Prostate gland (tissue), 2 donors: ENCODE results near the gene ZBED1. TPM values are rescaled to one million over a fixed set of nuclear protein-coding genes. Genes with fewer than 3 reads are reported as not detected.

ENCODE experiments used
- DNase-seq: peaks from one replicate; pipeline ENCODE4 v3.0.0-alpha.2; 2019; ENCODE audit warnings: low spot score
- H3K27ac ChIP-seq, 2 donors: fragments of 200-600 bp; sonication (generic); 2 replicates each; pipeline ENCODE4 v1.5.1; 2017 to 2019
- H3K27me3 ChIP-seq: fragments of 200-600 bp; sonication (generic); replicated peaks from 2 replicates; pipeline ENCODE4 v1.5.1; 2019; ENCODE audit not compliant: insufficient read depth
- H3K36me3 ChIP-seq, 2 donors: fragments of 200-600 bp; sonication (generic); 1 replicate in 1 of 2; 2 replicates in 1 of 2; pipeline versions ENCODE4 v1.5.1 to v1.8.1; 2017 to 2019
- H3K4me1 ChIP-seq: fragments of 200-600 bp; sonication (generic); replicated peaks from 2 replicates; pipeline ENCODE4 v1.5.1; 2019
- H3K4me3 ChIP-seq, 2 donors: fragments of 200-600 bp; sonication (generic); 2 replicates each; pipeline ENCODE4 v1.5.1; 2017 to 2019
- H3K9me3 ChIP-seq: fragments of 200-600 bp; sonication (generic); 2 replicates; pipeline ENCODE4 v1.5.1; 2017
- POLR2A ChIP-seq: fragments of 450-650 bp; IDR thresholded peaks from one replicate; pipeline ENCODE4 v1.6.1; 2016; ENCODE audit warnings: antibody characterized with exemption, mild to moderate bottlenecking
- POLR2AphosphoS5 ChIP-seq: sonication (generic); formaldehyde crosslinking; IDR thresholded peaks from one replicate; pipeline ENCODE4 v1.6.1; 2017; ENCODE audit warnings: antibody characterized with exemption
- WGBS: methylation state at CpG from one replicate; pipeline ENCODE4 v1.1.5; 2018; 5-methylcytosine and 5-hydroxymethylcytosine counted together
- intact Hi-C: fragments of 100-400 bp; cut with DNase I; formaldehyde crosslinking; loops from one replicate; pipeline ENCODE4 v1.14.2; 2022
- total RNA-seq, 2 donors: library from RNA; depleted of rRNA; stranded (reverse); fragments of >200 nt; gene quantifications; one replicate each; pipeline ENCODE4 v1.1.0, GENCODE V29; 2016
- TF ChIP-seq, protein P1 (sequence below), 4 experiments: fragments of 200-600 bp in 2 of 4; fragments of 450-650 bp in 2 of 4; sonication (generic) in 2 of 4; IDR thresholded peaks; 1 replicate in 3 of 4; 2 replicates in 1 of 4; pipeline ENCODE4 v1.5.1; 2016 to 2019; ENCODE audit warnings: antibody characterized with exemption in 4 of 4, mild to moderate bottlenecking in 2 of 4, moderate library complexity in 2 of 4

ZBED1 gene
- total RNA-seq, 2 donors from 2014 or later, result 52.6 to 92.1 TPM

DNA sequence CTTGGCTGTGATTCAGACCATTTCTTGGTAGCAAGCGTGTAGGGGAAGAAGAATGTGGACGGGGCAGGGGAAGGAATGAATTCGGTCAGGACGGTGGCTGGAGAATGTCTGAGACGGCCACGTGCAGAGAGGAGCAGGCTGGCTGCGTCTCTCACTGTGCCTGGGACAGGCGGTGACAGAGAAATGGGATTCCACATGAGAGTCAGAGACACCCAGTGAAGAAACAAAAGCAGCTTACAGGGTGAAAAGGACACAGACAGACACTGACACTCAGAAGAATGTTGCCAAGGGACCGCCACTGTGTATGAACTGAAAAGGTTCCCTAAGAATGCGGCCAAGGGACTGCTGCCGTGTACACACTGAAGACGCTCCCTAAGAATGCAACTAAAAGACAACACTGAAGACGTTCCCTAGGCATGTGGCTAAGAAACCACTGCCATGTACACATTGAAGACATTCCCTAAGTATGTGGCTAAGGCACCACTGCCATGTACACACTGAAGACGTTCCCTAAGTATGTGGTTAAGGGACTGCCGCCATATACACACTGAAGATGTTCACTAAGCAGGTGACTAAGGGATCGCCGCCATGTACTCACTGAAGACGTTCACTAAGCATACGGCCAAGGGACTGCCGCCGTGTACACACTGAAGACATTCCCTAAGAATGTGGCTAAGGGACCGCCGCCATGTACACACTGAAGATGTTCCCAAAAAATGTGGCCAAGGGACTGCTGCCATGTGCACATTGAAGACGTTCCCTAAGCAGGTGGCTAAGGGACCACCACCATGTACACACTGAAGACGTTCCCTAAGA lies 49.1 kb downstream of the ZBED1 start:
- intact Hi-C loops, result no loop called here
- no peaks in the 10 kb centered on the region for H3K36me3 ChIP-seq
- no peak overlapping the region for H3K4me3 ChIP-seq
- H3K9me3 ChIP-seq, result no peaks in the 10 kb centered on the region
- no peak overlapping the region for H3K27ac ChIP-seq
- no peaks in the 10 kb centered on the region for H3K27me3 ChIP-seq
- no peaks in the 10 kb centered on the region for H3K4me1 ChIP-seq
- 55% methylated on average over 25 of the region's 25 CpGs for WGBS
- DNase-seq, result no peak
- TF ChIP-seq, protein P1, sequence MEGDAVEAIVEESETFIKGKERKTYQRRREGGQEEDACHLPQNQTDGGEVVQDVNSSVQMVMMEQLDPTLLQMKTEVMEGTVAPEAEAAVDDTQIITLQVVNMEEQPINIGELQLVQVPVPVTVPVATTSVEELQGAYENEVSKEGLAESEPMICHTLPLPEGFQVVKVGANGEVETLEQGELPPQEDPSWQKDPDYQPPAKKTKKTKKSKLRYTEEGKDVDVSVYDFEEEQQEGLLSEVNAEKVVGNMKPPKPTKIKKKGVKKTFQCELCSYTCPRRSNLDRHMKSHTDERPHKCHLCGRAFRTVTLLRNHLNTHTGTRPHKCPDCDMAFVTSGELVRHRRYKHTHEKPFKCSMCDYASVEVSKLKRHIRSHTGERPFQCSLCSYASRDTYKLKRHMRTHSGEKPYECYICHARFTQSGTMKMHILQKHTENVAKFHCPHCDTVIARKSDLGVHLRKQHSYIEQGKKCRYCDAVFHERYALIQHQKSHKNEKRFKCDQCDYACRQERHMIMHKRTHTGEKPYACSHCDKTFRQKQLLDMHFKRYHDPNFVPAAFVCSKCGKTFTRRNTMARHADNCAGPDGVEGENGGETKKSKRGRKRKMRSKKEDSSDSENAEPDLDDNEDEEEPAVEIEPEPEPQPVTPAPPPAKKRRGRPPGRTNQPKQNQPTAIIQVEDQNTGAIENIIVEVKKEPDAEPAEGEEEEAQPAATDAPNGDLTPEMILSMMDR (IDR thresholded peaks at IDR 0.05), result no peak

DNA sequence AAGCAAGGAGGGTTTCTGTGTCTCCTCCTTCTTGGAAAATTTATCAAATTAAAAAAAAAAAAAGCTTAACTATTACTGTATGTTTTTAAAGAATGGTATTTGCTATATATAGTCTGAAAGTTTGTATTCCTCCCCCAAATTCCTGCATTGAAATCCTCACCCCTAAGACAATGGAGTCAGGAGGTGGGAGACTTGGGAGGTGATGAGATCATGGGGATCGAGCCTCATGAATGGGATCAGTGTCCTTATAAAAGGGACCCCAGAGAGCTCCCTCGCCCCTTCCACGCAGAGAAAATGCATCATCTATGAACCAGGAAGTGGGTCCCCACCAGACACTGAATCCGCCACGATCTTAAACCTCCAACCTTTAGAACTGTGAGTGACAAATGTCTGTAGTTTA lies 50.1 kb downstream of the ZBED1 start:
- Histone ChIP-seq H3K4me3 (no peak overlapping the region), H3K36me3 (no peaks in the 10 kb centered on the region), H3K9me3 (no peaks in the 10 kb centered on the region), H3K27me3 (no peaks in the 10 kb centered on the region), H3K27ac (no peak overlapping the region), H3K4me1 (no peaks in the 10 kb centered on the region)
- TF ChIP-seq POLR2AphosphoS5, result no peak
- TF ChIP-seq POLR2A, result no peak
- TF ChIP-seq, protein P1 (IDR thresholded peaks at IDR 0.05), result no peak
- 79% methylated on average over 5 of the region's 5 CpGs for WGBS
- intact Hi-C loops, result no loop called here
- no peak for DNase-seq

DNA sequence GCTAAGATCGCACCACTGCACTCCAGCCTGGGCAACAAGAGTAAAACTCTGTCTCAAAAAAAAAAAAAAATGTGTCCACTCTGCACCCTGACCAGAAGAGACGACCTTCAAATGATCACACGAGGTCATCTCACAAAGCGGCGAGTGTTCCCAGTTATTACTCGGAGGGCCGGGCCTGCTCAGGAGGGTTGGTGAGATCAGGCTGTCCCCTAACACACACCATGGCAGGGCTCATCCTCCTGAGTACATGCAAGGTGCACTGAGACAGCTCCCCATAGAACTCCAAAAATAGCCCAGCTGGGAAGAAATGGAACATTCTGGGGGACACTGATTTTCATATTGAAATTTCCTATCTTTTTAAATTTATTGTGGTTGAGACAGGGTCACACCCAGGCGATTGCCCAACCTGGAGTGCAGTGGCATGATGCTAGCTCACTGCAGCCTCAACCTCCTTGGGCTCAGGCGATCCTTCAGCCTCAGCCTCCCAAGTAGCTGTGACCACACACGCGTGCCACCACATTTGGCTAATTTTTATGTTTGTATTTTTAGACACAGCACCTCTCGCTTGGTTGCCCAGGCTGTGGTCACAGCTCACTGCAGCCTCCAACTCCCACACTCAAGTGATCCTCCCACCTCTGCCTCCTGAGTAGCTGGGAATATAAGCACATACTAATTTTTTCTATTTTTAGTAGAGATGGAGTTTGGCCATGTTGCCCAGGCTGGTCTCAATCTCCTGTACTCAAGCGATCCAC lies 51.5 kb downstream of the ZBED1 start:
- Histone ChIP-seq H3K27me3 (no peaks in the 10 kb centered on the region), H3K27ac (no peak overlapping the region), H3K36me3 (no peaks in the 10 kb centered on the region), H3K4me3 (no peak overlapping the region), H3K9me3 (no peaks in the 10 kb centered on the region), H3K4me1 (no peaks in the 10 kb centered on the region)
- DNase-seq, result no peak
- TF ChIP-seq POLR2AphosphoS5, result no peak
- TF ChIP-seq, protein P1 (IDR thresholded peaks at IDR 0.05), result no peak
- WGBS, result 96% methylated on average over 13 of the region's 13 CpGs
- intact Hi-C loops, result no loop called here

GRCh38 chrX:2447484-2447883 lies 53.3 kb downstream of the ZBED1 start:
- 73% methylated on average over 2 of the region's 2 CpGs for WGBS
- intact Hi-C loops, result no loop called here
- no peak for TF ChIP-seq POLR2AphosphoS5
- no peak for DNase-seq
- Histone ChIP-seq H3K27ac (no peak overlapping the region), H3K4me1 (no peaks in the 10 kb centered on the region), H3K4me3 (no peak overlapping the region), H3K27me3 (no peaks in the 10 kb centered on the region), H3K36me3 (no peaks in the 10 kb centered on the region), H3K9me3 (no peaks in the 10 kb centered on the region)

GRCh38 chrX:2446815-2447214 lies 54.0 kb downstream of the ZBED1 start:
- no peaks in the 10 kb centered on the region for H3K9me3 ChIP-seq
- H3K36me3 ChIP-seq, result no peaks in the 10 kb centered on the region
- no peaks in the 10 kb centered on the region for H3K4me1 ChIP-seq
- 95% methylated on average over 14 of the region's 14 CpGs for WGBS
- TF ChIP-seq, protein P1 (IDR thresholded peaks at IDR 0.05), result no peak
- TF ChIP-seq POLR2AphosphoS5 (no peak), POLR2A (no peak)
- no peaks in the 10 kb centered on the region for H3K27me3 ChIP-seq
- intact Hi-C loops, result no loop called here
- no peak for DNase-seq
- no peak overlapping the region for H3K4me3 ChIP-seq
- no peak overlapping the region for H3K27ac ChIP-seq
